SK-N-DZ (cell line): Measurements from ENCODE around the gene ANO6.

Source experiments
- DNase-seq: peaks from one replicate; pipeline ENCODE4 v3.0.0-alpha.2; 2015; ENCODE audit warnings: low spot score

Gene ANO6

DNA sequence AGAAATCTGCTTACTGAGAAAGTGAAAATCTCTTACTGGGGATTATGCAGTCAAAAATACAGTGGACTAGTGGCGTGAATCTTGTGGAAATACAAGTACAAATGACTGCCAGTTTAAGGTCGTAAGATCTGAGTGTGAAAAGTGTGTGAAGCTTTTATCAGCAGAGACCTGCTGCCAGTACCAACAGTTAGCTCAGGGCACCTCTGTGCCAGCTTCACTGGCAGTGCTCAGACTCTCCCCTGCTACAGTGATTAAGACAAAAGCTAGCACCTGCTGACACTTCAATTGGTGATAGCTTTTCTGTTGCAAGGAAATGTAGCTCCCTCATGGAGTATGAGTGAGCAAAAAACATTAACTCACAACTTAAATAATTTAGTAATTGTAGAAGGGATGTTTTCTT, 185.1 kb downstream of the ANO6 start:
- DNase-seq = no peak

DNA sequence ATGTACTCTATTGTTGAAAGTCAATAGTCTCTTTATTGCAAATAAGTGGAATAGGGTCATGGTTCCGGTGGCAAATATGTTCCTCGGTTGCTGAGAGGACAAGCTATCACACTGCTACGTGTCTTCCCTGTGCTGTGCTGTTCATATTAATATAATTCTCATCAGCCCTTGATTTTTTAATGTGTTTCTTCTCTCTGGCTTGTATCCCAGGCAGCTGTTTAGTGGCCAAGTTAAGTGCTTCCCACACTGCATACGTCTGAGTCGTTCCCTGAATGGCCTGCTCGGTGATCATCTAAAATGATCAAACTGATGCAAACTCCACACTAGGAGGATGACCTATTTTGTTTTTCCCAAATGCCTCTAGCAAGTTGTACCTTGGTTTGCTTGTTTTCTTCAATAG, 186.4 kb downstream of the ANO6 start:
- no peak for DNase-seq

DNA sequence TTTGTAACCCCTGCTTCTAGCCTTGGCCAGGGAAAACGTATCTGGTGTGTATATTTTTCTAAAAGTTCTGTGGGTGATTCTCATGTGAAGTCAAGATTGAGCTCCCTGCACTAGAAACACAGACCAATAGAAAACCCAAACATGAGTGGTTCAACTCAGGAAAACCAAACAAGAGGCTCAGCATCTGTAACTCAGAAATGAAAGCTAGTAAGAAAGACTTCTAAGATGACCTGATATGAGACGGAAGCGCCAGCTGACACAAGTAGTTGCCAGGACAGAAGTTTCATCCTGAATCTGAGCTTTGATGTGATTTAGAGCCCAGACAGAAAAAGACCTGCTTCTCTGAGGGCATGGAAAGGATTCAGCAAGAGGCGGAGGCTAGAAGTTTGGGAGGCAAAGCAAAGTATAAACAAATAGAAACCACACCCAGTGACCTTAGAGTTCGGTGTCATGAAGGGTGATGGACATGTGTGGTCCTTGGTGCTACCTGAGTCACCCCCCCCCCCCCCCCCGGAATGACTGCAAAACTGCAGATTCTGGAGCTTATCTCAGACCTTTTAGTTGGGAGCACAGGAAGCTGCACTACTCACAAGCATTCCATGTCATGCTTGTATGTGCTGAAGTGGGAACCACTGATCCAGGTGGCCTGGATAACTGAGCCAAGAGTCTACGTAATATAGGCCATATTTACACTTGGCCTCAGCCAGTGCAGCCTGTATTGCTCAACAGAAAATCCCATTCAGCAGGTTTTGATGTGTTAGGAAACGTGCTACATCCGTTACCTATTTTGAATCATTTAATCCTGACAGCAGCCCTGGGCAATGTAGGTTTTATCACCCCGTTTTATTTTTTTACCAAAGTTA, 191.3 kb downstream of the ANO6 start:
- no peak for DNase-seq

DNA sequence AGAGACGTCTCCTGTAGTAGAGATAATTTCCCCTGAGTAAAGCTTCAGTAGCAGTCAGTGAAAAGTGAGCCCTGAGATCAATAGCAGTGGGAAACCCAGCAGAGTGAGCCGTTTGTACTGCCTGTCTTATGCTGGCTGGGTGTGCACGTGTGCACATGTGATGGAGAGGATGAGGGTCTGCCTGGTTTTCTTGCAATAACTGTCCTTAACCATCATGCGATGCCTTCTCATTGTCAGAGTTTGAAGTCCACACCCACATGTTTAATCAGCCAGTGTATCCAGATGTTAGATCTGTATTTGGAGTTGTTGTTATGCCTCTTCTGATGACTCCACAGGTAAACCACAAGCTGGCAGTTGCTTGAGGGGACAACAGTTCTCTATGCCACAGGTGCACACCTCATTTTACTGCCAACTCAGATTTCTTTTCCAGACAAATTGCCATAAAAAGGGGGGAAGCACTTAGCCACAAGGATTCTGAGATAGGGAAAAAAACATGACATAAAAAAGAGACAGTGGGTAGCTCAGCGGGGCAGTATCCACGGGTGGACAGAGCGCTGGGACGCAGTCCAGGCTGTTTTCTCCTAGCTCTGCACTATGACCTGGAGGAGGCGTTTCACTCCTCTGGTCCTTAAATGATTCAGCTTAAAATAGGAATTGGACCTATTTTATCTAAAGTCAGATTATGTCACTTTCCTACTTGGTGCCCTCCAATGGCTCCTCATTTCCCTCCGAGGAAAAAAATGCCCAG, 192.3 kb downstream of the ANO6 start:
- no peak for DNase-seq

DNA sequence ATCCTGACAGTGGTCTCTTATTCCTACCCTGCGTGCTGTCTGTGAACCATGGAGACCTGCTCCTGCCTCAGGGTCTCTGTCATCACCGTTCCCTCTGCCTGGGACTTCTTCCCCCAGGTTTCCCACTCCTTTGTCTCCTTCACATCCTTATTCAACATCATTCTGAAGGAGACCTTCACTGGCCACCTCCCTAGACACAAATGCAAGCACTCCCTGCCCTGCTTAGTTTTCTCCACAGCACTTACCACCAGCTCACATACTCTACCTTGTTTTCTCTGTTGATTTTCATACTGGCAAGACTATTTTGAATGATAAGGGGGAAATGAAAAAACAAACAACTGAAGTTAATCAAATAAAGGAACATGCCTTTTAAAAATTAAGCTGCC, 192.8 kb downstream of the ANO6 start:
- no peak for DNase-seq

DNA sequence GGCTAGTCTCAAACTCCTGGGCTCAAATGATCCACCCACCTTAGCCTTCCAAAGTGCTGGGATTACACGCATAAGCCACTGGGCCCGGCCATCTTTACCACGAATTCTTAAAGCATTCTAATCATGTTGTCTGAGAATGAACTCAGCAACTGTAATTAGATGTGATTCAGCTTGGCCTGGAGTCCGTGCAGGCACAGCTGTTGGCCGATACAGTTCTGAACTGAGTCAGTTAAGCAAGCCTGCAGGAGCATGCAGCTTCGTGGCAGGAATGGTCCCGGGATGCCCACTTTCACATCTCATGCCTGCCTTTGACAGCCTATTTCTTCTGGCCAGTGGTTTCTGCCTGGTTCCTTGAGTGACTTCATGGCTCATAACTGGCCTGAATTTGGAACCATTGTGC, 194.1 kb downstream of the ANO6 start:
- DNase-seq = no peak

DNA sequence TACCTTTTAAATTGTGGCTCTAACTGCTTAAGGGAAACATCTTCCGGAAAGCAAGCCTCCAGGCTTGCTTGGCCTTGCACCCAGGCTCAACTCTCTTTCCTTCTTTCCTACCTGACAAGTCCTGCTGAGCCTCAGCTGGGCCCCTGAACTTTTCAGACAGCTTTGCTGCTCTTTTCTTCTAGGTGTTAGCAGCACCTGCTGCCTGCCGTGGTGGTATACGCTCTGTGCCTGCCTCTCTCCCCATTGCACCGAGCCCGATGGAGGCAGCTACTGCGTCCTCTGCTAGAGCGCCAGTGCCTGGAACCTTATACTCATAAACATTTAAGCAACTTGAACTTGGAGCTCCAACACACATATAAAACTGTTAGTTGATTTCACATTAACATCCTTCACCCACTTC, 195.7 kb downstream of the ANO6 start:
- DNase-seq = no peak

DNA sequence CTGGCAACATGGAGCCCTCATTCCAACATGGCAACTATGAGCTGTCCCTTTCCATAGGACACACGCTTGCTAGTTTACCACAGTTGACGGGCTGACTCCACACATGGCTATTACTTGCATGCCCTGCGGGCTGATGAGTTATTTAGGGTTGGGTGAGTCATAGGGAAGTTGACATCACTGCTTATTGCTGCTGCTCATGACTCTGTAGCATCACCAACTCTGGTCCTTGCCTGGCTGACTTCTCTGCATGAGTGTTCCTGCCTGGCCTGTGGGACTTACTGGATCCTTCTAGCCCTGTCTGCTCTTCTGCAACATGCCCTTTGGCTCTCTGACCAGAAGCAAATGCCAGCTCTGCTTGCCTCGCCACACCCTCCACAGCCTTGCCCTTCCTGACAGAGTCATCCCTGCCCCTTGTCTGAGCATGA, 199.5 kb downstream of the ANO6 start:
- DNase-seq = no peak

DNA sequence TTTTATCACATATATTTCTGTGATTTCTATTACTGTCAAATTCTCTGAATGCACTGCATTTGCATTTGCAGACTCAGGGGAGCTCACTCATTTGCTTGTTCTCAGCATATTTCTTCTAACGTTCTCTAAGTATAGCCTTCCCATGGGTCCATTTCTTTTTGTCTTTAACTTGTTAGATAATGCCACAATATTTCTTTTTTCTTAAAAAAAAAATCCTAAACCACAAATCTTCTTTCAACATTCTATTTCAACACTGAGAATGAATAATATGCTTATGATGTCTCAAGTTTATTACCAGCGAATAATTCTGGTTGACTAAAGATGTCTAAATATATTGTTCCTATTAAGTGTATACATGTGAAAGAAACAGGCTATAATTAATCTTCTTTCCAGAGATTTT, 200.2 kb downstream of the ANO6 start:
- DNase-seq = no peak

DNA sequence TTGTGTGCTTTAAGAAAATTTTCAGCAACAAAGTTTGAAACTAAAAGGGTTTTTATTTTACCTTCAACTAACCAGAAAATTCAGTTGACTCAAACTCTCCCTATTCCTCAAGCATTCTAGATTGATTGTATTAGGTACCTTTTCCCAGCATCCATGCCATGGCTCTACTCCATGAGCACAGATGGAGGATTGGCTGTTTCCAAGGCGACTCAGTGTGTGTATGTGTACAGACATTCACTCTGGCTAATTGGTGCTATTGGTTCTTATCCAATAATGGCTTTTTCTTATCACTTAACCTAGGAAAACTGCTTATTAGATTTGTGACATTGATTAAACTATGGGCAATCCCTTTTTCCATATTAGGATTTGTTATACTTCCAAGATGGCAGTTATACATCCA, 202.6 kb downstream of the ANO6 start:
- no peak for DNase-seq

DNA sequence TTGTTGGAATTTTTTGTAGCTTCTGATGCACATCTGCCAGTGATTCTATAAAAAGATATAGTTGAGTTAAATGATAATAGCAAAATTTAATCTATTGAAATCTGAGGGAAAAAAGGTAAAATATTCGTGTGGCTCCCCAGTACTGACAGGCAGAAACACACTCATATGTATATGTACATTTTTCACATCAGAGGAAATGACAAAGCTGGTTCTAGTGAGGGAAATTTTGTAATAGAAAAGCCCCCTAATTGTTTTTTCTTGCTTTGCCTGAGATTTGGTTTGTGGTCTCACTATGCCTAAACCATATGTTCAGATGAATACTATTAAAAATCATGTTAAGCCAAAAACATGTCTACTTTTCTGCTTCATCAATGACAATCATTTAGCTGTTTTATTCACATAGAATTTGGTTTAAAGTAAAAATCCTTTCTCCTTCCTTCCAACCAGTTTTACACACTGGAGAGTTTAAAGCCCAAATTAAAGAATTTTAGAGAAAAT, 203.5 kb downstream of the ANO6 start:
- DNase-seq = no peak

DNA sequence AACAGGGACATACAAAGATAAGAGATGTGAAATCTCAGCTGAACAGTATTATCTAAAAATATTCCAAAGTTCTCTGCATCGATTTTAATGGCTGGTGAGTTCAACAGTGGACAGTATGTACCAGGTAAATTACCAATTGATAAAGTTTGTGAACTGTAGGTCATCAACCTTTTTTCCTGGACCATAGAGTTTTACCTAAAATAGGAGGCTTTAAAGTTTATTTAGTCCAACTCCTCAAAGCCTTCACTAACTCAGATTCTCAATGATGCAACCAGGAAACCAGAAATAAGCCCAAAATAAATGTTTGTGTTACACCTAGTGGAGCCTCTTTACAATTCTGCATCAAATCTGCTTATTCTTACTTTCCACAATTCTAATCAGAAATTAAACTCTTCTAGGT, 205.8 kb downstream of the ANO6 start:
- no peak for DNase-seq

DNA sequence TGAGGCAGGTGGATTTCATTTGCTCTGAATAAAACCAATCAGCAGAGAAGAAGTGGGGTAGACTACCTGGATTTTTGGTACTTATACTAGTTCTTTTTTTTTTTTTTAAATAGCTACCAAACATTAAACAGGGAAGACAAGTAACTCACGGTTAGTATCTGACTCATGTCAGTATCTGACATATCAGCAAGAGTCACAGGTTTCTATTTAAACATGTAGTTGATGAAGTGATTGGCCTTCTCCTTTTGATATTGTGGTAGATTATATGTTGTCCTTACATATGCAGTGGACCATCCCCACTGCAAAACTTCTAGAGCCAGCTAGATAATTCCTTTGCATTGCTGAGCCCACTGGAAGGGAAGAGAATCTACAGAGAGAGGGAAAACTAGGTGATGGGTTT, 208.0 kb downstream of the ANO6 start:
- DNase-seq = no peak

DNA sequence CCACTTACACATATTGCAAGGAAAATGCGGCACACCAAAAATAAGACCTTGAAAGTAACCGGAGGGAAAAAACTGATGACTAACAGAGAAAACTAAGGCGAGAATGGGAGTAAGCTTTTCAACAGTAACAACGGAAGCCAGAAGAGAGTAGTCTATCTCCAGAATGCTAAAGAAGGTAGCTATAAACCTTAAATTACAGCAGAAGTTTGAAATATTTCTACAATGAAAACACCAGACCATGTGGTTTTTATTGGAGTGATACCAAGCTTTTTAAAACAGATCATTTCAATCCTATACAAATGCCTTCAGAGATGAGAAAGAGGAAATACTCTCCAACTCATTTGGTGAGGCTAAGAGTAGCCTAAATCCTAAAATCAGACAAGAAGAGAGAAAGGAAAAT, 209.5 kb downstream of the ANO6 start:
- no peak for DNase-seq

DNA sequence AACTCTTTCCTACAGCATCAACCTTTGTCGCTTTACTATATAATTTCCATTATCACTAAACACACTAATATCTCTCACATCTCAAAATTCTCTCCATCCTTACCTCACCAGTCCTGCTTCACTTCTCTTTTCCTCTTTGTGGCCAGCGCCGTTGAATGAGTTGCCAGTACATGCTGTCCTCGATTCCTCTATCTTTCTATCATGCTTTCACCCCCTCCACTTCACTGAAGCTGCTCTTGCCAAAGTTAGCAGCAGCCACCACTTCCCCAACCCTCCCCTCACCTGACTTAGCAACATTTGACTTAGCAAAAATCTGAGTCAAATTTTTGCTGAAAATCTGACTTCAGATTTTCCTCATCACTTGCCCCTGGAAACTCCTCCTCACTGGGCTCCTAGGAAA, 210.4 kb downstream of the ANO6 start:
- no peak for DNase-seq

DNA sequence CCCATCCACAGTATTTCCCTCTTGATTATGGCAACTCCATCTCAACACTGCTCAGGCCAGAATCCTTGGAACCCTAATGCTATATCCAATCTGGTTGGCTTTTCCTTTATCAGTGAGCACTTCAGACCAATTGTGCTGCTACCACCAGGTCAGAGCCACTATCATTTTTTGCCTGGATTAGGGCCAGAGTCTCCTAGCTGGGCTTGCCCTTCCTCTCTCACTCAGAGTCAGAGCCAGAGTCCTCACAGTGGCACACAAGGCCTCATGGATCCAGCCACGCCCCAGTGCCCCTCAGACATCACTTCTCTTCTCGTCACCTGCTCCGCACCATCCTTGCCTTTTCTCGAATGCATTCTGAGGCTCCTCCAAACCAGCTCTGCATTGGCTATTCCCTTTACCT, 211.1 kb downstream of the ANO6 start:
- DNase-seq = no peak

DNA sequence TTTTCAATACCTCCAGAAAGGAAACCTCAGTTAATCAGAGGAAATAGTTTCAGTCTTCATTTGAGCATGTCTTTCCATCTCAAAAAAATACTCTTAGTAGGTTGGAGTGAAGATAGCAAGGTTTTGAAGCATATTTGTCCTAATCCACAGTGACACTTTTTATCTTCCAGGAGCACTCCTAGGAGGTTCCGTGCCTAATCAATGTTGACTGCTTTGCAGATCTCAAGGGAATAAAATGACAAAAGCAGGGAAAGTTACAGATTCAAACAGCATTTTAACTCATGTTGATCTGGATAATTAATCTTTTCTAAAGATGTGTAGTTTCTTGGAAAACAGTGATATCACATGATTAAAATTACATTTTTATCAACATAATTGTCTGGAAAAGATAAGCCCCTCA, 213.9 kb downstream of the ANO6 start:
- peak; percentile 83 for DNase-seq

DNA sequence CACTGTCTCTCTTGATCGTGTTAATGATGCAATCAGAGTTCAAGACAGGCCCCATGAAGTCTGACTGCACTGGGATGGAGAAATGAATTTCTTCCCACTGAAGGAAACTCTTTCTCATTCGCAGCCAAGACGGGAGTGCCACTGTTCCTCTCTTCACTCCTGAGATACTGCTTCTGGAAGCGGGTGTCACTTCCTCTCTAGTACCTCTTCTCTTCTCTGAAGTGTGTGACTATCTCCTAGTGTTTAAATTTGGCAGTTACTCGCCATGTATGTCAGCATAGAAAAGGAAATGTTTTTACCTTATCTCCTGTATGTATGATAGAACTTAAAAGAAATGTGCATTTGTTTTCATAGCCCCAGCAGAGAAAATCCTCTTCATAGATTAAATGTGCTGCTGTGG, 215.2 kb downstream of the ANO6 start:
- DNase-seq = no peak

DNA sequence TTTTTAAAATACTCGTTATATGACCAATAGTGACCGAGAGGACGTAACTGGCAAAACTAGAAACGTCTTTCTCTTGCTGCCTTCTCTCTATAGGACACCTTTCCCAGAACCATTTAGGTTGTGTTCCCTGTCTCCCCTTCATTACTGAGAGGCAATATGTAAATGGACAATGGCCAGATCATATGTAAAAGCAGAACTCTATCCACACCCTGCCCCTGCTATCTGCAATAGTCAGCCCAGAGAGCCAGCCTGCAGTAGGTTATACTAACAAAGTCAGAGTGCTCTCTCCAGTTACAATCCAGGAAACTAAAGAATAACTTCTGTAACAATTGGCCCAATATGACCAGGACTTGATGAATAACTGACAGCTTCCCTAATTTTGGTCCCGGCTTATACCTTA, 216.8 kb downstream of the ANO6 start:
- DNase-seq = no peak

DNA sequence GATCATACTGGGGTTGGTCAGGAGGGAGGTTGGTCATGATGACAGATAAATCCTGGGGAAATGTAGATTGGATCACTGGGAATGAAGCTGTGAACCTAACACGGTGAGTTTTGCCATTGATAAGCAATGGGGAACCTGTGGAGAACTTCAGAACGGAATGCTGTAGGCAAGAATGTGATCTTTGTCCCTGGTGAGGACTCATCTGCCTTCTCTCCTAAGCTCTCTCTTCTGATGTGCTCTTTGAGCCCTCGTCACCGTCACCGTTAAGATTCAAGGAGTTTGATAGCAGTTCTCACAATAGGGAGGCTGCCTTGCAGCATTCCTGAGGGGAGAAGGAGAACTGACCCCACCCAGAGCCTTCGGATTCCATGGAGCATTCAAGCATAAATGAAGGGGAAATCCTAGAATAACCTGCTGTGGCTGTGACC, 217.6 kb downstream of the ANO6 start:
- DNase-seq = no peak

DNA sequence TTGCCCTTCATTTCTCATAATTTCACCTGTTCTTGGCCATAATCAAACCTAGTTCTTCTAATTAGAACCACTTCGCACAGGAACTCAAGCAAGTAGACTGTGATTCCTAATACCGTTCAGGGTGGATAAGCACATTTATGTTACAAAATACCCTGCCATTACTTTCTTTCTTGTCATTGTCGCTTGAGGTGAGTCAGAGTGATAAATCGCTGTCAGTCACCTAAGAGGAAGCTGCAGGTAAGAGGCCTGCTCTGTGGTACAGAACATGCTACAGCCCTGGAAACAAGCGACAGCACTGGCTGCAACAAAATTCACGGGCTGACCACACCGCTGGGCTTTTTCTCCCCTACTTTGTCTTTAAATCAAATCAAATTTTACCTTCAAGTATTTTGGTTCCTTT, 218.2 kb downstream of the ANO6 start:
- DNase-seq = no peak

DNA sequence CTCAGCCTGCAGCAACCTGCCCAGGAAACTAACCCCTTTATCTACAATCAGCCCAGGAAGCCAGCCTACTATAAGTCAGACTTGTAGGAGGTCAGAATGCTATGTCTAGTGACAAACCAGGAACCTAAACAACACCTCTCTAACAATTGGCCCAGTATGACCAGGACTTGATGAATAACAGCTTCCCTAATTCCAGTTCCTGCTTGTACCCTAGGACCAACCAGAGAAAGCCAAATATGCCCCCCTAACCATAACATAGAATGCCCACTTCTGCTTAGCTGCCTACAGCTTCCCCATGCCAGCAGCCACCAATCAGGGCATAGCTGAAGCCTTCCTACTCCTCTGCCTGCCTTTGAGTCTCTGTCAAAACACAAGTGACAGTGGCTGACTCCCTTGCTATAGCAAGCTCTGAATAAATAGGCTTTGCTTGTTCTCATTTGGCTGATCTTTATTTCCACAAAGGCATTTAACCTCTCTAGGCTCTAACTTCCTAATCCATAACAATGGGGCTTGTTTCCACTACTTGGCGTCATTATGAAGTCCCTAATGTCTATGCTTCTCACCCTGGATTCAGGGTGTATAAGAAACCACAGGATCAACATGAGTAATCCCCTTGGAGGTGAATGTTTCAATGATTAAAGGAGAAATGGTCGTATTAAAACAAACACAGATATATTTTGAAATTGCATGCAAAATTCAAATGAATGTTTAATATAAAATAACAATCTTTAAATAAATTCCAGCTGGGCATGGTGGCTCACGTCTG, 220.2 kb downstream of the ANO6 start:
- no peak for DNase-seq
